ENCODE results near the gene ARNT2. TPM values are rescaled to one million over a fixed set of nuclear protein-coding genes. Genes with fewer than 3 reads are reported as not detected.
"Not testable (repeated sequence)": the region's sequence is repeated elsewhere in the genome, so short reads cannot be mapped to it uniquely, and the experiment has no call there.

ARNT2 gene
- total RNA-seq, 4 donors from 2014 or later = 5.1 to 8.8 (median 6.8) TPM

DNA sequence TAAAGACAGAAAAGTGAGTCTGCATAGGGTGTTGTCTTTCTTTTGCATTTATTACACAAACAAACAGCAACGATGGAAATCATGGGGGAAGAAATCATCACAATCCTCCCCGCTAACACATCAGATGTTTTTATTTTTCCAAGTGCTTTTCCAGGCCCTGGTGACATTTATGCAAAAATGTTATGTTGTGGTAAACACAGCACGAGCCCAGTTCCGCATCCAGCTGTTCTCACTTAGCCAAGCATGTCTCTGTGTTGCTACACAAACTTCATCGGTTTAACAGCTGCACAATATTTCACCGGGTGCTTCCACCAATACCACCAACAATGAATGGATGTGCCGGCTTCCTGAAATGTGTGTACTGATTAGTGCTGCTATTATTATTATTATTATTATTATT, 237.2 kb downstream of the ARNT2 start:
- Histone ChIP-seq H3K9me3 (peaks cover 0 to 10% (median 0%) of the 10 kb centered on the region in 4 donors), H3K36me3 (no peaks in the 10 kb centered on the region), H3K4me1 (peaks cover 0 to 4% (median 0%) of the 10 kb centered on the region in 4 donors), H3K4me3 (no peak overlapping the region), H3K27ac (no peak overlapping the region), H3K27me3 (no peaks in the 10 kb centered on the region)
- TF ChIP-seq EP300 (IDR thresholded peaks at IDR 0.05) = no peak
- TF ChIP-seq, protein P1, sequence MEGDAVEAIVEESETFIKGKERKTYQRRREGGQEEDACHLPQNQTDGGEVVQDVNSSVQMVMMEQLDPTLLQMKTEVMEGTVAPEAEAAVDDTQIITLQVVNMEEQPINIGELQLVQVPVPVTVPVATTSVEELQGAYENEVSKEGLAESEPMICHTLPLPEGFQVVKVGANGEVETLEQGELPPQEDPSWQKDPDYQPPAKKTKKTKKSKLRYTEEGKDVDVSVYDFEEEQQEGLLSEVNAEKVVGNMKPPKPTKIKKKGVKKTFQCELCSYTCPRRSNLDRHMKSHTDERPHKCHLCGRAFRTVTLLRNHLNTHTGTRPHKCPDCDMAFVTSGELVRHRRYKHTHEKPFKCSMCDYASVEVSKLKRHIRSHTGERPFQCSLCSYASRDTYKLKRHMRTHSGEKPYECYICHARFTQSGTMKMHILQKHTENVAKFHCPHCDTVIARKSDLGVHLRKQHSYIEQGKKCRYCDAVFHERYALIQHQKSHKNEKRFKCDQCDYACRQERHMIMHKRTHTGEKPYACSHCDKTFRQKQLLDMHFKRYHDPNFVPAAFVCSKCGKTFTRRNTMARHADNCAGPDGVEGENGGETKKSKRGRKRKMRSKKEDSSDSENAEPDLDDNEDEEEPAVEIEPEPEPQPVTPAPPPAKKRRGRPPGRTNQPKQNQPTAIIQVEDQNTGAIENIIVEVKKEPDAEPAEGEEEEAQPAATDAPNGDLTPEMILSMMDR (IDR thresholded peaks at IDR 0.05) = no peak
- DNase-seq (ENCODE audit: low spot score in 2 of 2) = no peak
- 73 to 85% methylated on average over 7 of the region's 7 CpGs for WGBS, 2 donors

DNA sequence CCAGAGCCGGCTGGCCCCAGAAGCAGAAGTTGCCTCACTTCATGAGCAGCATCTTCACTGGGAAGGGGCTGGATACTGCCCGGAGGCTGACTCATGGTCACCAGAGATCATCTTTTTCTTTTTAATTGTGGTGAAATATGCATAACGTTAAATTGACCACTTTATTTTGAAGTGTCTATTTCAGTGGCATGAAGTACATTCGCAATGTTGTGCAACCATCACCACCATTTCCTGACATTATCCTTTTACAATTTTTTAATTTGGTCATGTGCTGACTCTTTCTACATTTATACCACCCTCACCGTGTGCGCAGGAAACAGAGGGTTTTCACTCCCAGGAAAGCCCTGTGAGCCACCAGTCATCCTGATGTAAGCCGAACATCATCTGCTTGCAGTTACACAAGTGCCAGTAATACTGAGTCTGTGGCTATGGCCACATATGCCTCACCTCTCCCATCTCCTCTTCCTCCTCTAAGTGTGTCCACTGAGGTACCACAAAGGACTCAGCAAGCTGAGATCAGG, 239.3 kb downstream of the ARNT2 start:
- TF ChIP-seq POLR2A (IDR thresholded peaks at IDR 0.05) (no peak), EP300 (IDR thresholded peaks at IDR 0.05) (no peak)
- TF ChIP-seq, protein P1 (IDR thresholded peaks at IDR 0.05) = no peak
- Histone ChIP-seq H3K4me1 (peaks cover 0 to 1% (median 0%) of the 10 kb centered on the region in 4 donors), H3K36me3 (no peaks in the 10 kb centered on the region), H3K27me3 (no peaks in the 10 kb centered on the region), H3K4me3 (no peak overlapping the region), H3K9me3 (peaks cover 0 to 21% (median 0%) of the 10 kb centered on the region in 4 donors), H3K27ac (no peak overlapping the region)
- DNase-seq (ENCODE audit: low spot score in 2 of 2) = no peak
- 76 to 79% methylated on average over 7 of the region's 7 CpGs for WGBS, 2 donors

DNA sequence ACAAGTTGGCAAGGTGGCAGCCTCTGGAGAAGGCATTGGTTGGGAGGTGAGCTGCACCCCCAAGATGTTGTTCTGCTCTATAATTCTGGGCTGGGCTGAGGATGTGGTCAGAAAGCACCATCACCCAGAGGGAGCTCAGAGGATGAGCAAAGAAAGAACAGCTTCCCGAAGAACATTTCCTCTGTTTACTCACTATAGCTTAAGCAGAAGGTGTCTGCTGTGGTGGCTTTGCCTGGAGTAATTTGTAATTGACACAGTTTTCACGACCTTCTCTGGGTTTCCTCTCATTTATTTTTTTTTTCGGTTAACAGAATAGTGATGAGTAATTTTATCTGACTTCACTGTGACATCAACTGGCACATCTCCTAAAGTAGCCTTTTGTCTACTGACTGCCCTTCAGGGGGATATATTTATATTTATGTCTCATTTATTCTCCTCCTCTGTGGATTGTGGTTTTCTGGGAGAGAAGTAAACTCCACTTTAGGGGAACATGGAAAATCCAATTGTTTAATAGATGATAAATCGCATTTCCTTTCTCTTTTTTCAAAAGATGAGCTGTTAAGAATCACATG, 241.4 kb downstream of the ARNT2 start:
- H3K4me1 ChIP-seq = no peaks in the 10 kb centered on the region
- no peaks in the 10 kb centered on the region for H3K27me3 ChIP-seq
- DNase-seq (ENCODE audit: low spot score in 2 of 2) = no peak
- no peaks in the 10 kb centered on the region for H3K36me3 ChIP-seq
- H3K4me3 ChIP-seq = no peak overlapping the region
- peaks cover 0 to 15% (median 0%) of the 10 kb centered on the region in 4 donors for H3K9me3 ChIP-seq
- no peak for TF ChIP-seq POLR2A (IDR thresholded peaks at IDR 0.05)
- TF ChIP-seq EP300 (IDR thresholded peaks at IDR 0.05) = no peak
- TF ChIP-seq, protein P1 (IDR thresholded peaks at IDR 0.05) = no peak
- no peak overlapping the region for H3K27ac ChIP-seq
- WGBS, 2 donors = 28 to 36% methylated on average over 4 of the region's 4 CpGs

DNA sequence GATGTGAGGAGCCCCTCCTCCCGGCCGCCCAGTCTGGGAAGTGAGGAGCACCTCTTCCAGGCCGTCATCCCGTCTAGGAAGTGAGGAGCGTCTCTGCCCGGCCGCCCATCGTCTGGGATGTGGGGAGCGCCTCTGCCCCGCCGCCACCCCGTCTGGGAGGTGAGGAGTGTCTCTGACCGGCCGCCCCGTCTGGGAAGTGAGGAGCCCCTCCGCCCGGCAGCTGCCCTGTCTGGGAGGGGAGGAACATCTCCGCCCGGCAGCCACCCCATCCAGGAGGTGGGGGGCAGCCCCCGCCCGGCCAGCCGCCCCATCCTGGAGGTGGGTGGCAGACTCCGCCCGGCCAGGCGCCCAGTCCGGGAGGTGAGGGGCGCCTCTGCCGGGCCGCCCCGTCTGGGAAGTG, 243.2 kb downstream of the ARNT2 start:
- not testable (repeated sequence) for H3K27ac ChIP-seq; H3K27me3 ChIP-seq; H3K4me1 ChIP-seq; DNase-seq (ENCODE audit: low spot score in 2 of 2); H3K4me3 ChIP-seq; H3K36me3 ChIP-seq
- peaks cover 0 to 29% (median 2%) of the 10 kb centered on the region in 4 donors for H3K9me3 ChIP-seq
- WGBS, 2 donors = 95 to 99% methylated on average over 14 to 27 of the region's 30 CpGs

Other genes starting within 250 kb of the ARNT2 start
- 1 to 10 TPM; 1.8 to 3.7 (median 2.6) TPM for gene CTXND1, start 152.2 kb upstream of the ARNT2 start, total RNA-seq